ENCODE results near the gene SH3BGRL3.

The SH3BGRL3 gene

DNA sequence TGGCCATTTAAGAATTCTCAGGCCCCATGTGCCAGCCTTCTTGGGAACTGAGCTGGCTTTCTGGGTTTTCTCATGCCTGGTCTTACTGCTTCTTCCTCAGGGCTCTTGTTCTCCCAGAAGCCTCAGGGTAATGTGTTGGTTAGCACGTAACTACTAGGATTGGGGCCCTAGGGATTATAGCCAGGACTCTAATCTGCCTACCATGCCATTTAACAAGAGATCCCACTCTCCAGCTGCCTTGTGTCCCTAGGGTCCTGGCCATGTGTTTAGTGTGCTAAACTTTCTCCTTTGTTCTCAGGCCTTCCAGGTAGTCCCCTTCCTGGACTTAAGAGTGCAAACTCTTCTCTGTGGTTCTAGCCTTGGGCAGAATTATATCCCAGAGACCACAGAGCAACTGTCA is 2.2 kb upstream of the SH3BGRL3 start:
- DNase-seq (ENCODE audit: low read depth): no peak
- TF ChIP-seq, protein P1, sequence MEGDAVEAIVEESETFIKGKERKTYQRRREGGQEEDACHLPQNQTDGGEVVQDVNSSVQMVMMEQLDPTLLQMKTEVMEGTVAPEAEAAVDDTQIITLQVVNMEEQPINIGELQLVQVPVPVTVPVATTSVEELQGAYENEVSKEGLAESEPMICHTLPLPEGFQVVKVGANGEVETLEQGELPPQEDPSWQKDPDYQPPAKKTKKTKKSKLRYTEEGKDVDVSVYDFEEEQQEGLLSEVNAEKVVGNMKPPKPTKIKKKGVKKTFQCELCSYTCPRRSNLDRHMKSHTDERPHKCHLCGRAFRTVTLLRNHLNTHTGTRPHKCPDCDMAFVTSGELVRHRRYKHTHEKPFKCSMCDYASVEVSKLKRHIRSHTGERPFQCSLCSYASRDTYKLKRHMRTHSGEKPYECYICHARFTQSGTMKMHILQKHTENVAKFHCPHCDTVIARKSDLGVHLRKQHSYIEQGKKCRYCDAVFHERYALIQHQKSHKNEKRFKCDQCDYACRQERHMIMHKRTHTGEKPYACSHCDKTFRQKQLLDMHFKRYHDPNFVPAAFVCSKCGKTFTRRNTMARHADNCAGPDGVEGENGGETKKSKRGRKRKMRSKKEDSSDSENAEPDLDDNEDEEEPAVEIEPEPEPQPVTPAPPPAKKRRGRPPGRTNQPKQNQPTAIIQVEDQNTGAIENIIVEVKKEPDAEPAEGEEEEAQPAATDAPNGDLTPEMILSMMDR (conservative IDR thresholded peaks at IDR 0.05; ENCODE audit: low read length): no peak
- no peak overlapping the region for H3K4me3 ChIP-seq (ENCODE audit: low read length)

DNA sequence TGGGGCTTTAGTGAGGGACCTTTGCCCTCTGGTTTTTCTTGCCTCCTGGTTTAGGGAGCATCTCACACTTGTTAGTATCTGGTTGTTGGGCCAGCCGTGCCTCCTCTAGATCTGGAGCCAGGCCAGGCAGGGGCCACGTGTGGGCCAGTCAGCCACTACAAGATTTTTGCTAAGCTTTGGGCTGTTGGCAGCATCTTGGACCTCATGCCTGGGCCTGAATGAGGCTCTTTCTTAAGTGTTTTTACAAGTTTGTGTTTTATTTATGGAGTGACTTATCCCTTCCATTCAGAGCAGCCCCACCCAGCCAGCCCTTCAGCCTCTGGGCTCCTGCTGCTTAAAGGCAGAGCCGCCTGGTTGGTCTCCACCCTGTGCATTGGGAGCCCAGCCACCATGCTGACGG is 1.6 kb upstream of the SH3BGRL3 start:
- TF ChIP-seq, protein P1 (conservative IDR thresholded peaks at IDR 0.05; ENCODE audit: low read length): no peak
- H3K4me3 ChIP-seq (ENCODE audit: low read length): no peak overlapping the region
- peak; percentile 82 for DNase-seq (ENCODE audit: low read depth)

DNA sequence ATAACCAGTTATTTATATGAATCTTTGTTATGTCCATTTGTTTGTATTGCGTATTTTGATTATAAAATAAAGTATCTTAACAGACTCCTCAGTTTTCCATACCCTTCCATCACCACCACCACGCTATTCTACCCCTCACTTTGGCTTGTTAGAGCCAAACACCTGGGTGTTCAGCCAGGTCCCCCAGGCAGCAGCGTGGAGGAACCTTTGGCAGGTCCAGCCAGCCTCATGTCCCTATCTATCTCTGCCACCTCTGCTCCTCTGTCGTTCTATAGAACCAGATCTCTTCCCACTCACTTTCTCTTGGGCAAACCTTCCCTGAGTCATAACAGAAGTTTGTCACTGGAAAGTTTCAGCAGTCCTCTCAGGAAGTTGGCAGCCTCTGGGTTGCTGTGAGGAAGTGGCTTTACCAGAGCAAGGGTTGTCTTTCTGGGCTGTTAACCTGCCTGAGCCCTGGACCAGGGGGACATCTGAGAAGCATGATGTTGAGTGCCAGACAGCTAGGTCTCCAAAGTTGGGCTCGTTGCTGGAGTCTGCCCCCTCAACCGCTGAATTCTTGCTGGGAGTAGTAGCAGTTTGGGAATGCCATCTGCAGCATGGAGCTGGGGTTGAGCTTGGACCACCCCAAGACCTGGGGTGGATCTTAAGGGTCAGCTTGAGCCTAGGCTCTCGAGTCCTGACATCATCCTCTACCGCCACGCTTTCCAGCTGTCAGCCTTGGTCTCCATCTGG is 996 bp upstream of the SH3BGRL3 start:
- TF ChIP-seq, protein P1 (conservative IDR thresholded peaks at IDR 0.05; ENCODE audit: low read length): no peak
- DNase-seq (ENCODE audit: low read depth): peak; percentile 68
- peak overlapping the region; percentile 80 for H3K4me3 ChIP-seq (ENCODE audit: low read length)

DNA sequence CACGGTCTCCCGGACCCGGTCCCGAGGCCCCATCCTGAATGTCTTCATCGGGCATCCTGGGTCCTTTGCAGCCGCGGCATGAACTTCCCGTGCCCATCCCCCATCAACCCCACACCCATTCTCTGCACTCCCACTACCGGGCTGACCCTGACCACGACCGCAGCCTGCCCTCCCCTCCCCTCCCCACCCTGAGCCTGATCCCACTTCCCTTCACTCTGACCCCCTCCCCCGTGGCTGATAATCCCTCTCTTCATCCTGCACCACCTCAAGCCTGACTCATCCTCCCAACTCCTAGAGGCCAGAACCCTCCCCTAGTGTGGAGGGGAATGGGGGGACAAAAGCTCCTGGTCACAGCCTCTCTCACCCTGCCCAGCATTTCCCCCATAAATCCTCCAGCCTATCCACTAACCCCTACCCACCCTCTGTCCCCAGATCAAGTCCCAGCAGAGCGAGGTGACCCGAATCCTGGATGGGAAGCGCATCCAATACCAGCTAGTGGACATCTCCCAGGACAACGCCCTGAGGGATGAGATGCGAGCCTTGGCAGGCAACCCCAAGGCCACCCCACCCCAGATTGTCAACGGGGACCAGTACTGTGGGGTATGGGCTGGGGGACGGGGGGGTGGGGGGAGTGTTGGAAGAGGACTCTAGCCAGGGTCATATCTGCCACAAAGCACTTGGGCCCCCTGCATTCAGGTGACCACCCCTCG is 602 bp downstream of the SH3BGRL3 start:
- peak overlapping the region; percentile 80 for H3K4me3 ChIP-seq (ENCODE audit: low read length)
- TF ChIP-seq, protein P1 (conservative IDR thresholded peaks at IDR 0.05; ENCODE audit: low read length): no peak
- no peak for DNase-seq (ENCODE audit: low read depth)

DNA sequence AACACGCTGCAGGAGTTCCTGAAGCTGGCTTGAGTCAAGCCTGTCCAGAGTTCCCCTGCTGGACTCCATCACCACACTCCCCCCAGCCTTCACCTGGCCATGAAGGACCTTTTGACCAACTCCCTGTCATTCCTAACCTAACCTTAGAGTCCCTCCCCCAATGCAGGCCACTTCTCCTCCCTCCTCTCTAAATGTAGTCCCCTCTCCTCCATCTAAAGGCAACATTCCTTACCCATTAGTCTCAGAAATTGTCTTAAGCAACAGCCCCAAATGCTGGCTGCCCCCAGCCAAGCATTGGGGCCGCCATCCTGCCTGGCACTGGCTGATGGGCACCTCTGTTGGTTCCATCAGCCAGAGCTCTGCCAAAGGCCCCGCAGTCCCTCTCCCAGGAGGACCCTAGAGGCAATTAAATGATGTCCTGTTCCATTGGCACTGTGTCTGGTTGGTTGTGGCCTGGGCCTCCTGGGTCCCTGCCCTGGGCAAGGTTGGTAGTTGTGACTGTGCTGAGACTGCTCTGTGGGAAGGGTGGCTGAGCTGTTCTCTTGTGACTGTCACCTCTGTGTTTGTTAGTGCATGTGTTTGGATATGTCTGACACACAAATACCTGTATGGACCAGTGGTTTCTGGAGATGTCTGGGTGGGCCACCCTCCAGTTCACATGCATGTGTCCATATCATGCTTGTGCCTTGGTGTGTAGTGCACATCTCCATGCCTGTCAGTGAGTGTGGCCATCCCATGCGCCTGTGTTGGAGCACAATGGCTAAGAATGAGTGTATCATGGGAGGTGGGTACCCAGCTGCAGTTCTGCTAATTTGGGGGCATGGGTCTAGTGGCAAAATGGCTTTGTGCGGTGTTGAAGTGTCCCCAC is 1.4 kb downstream of the SH3BGRL3 start:
- DNase-seq (ENCODE audit: low read depth): no peak
- TF ChIP-seq, protein P1 (conservative IDR thresholded peaks at IDR 0.05; ENCODE audit: low read length): no peak
- peak overlapping the region; percentile 80 for H3K4me3 ChIP-seq (ENCODE audit: low read length)

DNA sequence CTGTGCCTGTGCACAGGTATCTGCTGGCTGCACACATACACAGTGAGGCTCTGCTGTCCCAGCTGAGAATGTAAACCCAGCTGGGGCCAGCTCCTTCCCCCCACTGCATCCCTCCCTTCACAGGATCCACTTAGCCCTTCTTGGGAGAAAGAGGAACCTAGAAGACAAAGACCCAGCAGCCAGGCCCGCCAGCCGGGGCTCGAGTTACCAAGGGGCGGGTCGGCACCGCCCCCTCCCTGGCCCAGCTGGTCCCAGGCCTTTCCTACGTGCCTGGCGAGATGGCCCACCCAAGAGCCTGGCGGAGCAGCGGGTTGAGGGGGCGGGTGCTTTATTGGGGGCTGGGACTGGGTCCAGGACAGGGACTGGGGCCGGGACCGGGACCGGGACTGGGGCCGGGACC is 2.1 kb downstream of the SH3BGRL3 start:
- H3K4me3 ChIP-seq (ENCODE audit: low read length): peak overlapping the region; percentile 80
- DNase-seq (ENCODE audit: low read depth): no peak
- TF ChIP-seq, protein P1 (conservative IDR thresholded peaks at IDR 0.05; ENCODE audit: low read length): no peak

Measured in AG10803 (cell line).